ENCODE measurements around the gene AVPR1A. TPM values are rescaled to one million over a fixed set of nuclear protein-coding genes. Genes with fewer than 3 reads are reported as not detected.
"Not testable (repeated sequence)": the region's sequence is repeated elsewhere in the genome, so short reads cannot be mapped to it uniquely, and the experiment has no call there.

The AVPR1A gene
- 0.08 TPM for polyA plus RNA-seq (2013, experiment 1 of 2)
- 0.20 TPM for polyA plus RNA-seq (2013, experiment 2 of 2)

GRCh38 chr12:63150713-63151622, at the start of gene AVPR1A:
Gene AVPR1A (minus strand): TSS chr12:63151201. CDS start chr12:63150836, 365 bp downstream.
- Histone ChIP-seq H3K27me3 (ENCODE audit: insufficient read depth, low read length, poor library complexity) (peaks cover 17% of the 10 kb centered on the region), H3K36me3 (ENCODE audit: control insufficient read depth, insufficient read depth, low read length) (no peaks in the 10 kb centered on the region)

GRCh38 chr12:63196168-63196567, 45.2 kb upstream of the AVPR1A start:
- Histone ChIP-seq H3K79me1 (ENCODE audit: low read length) (no peaks in the 10 kb centered on the region), H3K27me3 (ENCODE audit: insufficient read depth, low read length, poor library complexity) (no peaks in the 10 kb centered on the region), H3K9ac (ENCODE audit: low read length) (no peak overlapping the region), H2BK5ac (ENCODE audit: low read length) (no peak overlapping the region), H3K4ac (ENCODE audit: low read depth, low read length) (no peak overlapping the region), H3K23ac (ENCODE audit: low read length) (no peak overlapping the region), H3K79me2 (ENCODE audit: control insufficient read depth, insufficient read depth, low read length) (no peaks in the 10 kb centered on the region), H4K5ac (ENCODE audit: low read length) (no peak overlapping the region), H2BK15ac (replicated peaks; ENCODE audit: low read depth) (no peak overlapping the region), H3K4me2 (ENCODE audit: low read length) (no peak overlapping the region), H3K27ac (ENCODE audit: low read depth, low read length) (no peak overlapping the region), H3K56ac (ENCODE audit: low read length) (no peak overlapping the region), H2AK5ac (ENCODE audit: low read length) (no peak overlapping the region), H3K18ac (ENCODE audit: low read length) (no peak overlapping the region), H3K4me3 (ENCODE audit: low read length) (no peak overlapping the region), H4K8ac (ENCODE audit: low read depth, low read length) (no peak overlapping the region), H3K36me3 (ENCODE audit: control insufficient read depth, insufficient read depth, low read length) (no peaks in the 10 kb centered on the region), H2BK120ac (ENCODE audit: low read depth, low read length) (no peak overlapping the region), H3K4me1 (ENCODE audit: control insufficient read depth, low read depth, low read length) (no peaks in the 10 kb centered on the region)
- DNase-seq = no peak
- no CpG with 5 or more reads among the region's 7 CpGs for WGBS (ENCODE audit: extremely low coverage, insufficient coverage, low lambda C conversion rate)

More at GRCh38 chr12:63150713-63151622, at the start of gene AVPR1A:
- Histone ChIP-seq H3K4me3 (ENCODE audit: low read length) (peak within 1 kb of the TSS; percentile 23), H3K18ac (ENCODE audit: low read length) (no peak within 1 kb of the TSS), H3K27ac (ENCODE audit: low read depth, low read length) (no peak within 1 kb of the TSS), H4K8ac (ENCODE audit: low read depth, low read length) (no peak within 1 kb of the TSS), H3K4me1 (ENCODE audit: control insufficient read depth, low read depth, low read length) (peaks cover 2% of the 10 kb centered on the region), H2BK120ac (ENCODE audit: low read depth, low read length) (no peak within 1 kb of the TSS), H2BK5ac (ENCODE audit: low read length) (no peak within 1 kb of the TSS), H2BK15ac (replicated peaks; ENCODE audit: low read depth) (no peak within 1 kb of the TSS), H3K23ac (ENCODE audit: low read length) (no peak within 1 kb of the TSS), H3K56ac (ENCODE audit: low read length) (peak within 1 kb of the TSS; percentile 72), H4K5ac (ENCODE audit: low read length) (no peak within 1 kb of the TSS), H3K4me2 (ENCODE audit: low read length) (peak within 1 kb of the TSS; percentile 84), H2AK5ac (ENCODE audit: low read length) (no peak within 1 kb of the TSS), H3K4ac (ENCODE audit: low read depth, low read length) (no peak within 1 kb of the TSS), H3K79me2 (ENCODE audit: control insufficient read depth, insufficient read depth, low read length) (no peaks in the 10 kb centered on the region), H3K79me1 (ENCODE audit: low read length) (no peaks in the 10 kb centered on the region), H3K9ac (ENCODE audit: low read length) (peak within 1 kb of the TSS; percentile 30)
- WGBS (ENCODE audit: extremely low coverage, insufficient coverage, low lambda C conversion rate) = no CpG with 5 or more reads among the region's 64 CpGs
- DNase-seq = peak; percentile 79

GRCh38 chr12:63179224-63179623, 28.2 kb upstream of the AVPR1A start:
- Histone ChIP-seq H3K79me2 (ENCODE audit: control insufficient read depth, insufficient read depth, low read length) (no peaks in the 10 kb centered on the region), H3K23ac (ENCODE audit: low read length) (no peak overlapping the region), H3K4me1 (ENCODE audit: control insufficient read depth, low read depth, low read length) (no peaks in the 10 kb centered on the region), H3K18ac (ENCODE audit: low read length) (no peak overlapping the region), H2BK15ac (replicated peaks; ENCODE audit: low read depth) (no peak overlapping the region), H3K27ac (ENCODE audit: low read depth, low read length) (no peak overlapping the region), H2BK120ac (ENCODE audit: low read depth, low read length) (no peak overlapping the region), H2BK5ac (ENCODE audit: low read length) (no peak overlapping the region), H3K36me3 (ENCODE audit: control insufficient read depth, insufficient read depth, low read length) (no peaks in the 10 kb centered on the region), H3K79me1 (ENCODE audit: low read length) (no peaks in the 10 kb centered on the region), H3K4ac (ENCODE audit: low read depth, low read length) (no peak overlapping the region), H4K8ac (ENCODE audit: low read depth, low read length) (no peak overlapping the region), H3K56ac (ENCODE audit: low read length) (no peak overlapping the region), H3K9ac (ENCODE audit: low read length) (no peak overlapping the region), H3K27me3 (ENCODE audit: insufficient read depth, low read length, poor library complexity) (no peaks in the 10 kb centered on the region), H2AK5ac (ENCODE audit: low read length) (no peak overlapping the region), H3K4me3 (ENCODE audit: low read length) (no peak overlapping the region), H4K5ac (ENCODE audit: low read length) (no peak overlapping the region), H3K4me2 (ENCODE audit: low read length) (no peak overlapping the region)
- no CpG with 5 or more reads among the region's 2 CpGs for WGBS (ENCODE audit: extremely low coverage, insufficient coverage, low lambda C conversion rate)
- no peak for DNase-seq

- H4K5ac ChIP-seq (ENCODE audit: low read length) = no peak overlapping the region
- no peak overlapping the region for H3K23ac ChIP-seq (ENCODE audit: low read length)
- no peak overlapping the region for H4K8ac ChIP-seq (ENCODE audit: low read depth, low read length)
- H3K4me2 ChIP-seq (ENCODE audit: low read length) = no peak overlapping the region
- no peak overlapping the region for H2AK5ac ChIP-seq (ENCODE audit: low read length)
- H2BK5ac ChIP-seq (ENCODE audit: low read length) = no peak overlapping the region
- H3K18ac ChIP-seq (ENCODE audit: low read length) = no peak overlapping the region
- H2BK15ac ChIP-seq (replicated peaks; ENCODE audit: low read depth) = no peak overlapping the region
- DNase-seq = no peak
- no peak overlapping the region for H2BK120ac ChIP-seq (ENCODE audit: low read depth, low read length)
- no peaks in the 10 kb centered on the region for H3K36me3 ChIP-seq (ENCODE audit: control insufficient read depth, insufficient read depth, low read length)
- H3K27me3 ChIP-seq (ENCODE audit: insufficient read depth, low read length, poor library complexity) = no peaks in the 10 kb centered on the region
- H3K4ac ChIP-seq (ENCODE audit: low read depth, low read length) = no peak overlapping the region
- no peak overlapping the region for H3K4me3 ChIP-seq (ENCODE audit: low read length)
- H3K56ac ChIP-seq (ENCODE audit: low read length) = no peak overlapping the region
- no peak overlapping the region for H3K9ac ChIP-seq (ENCODE audit: low read length)
- H3K4me1 ChIP-seq (ENCODE audit: control insufficient read depth, low read depth, low read length) = no peaks in the 10 kb centered on the region
- H3K79me2 ChIP-seq (ENCODE audit: control insufficient read depth, insufficient read depth, low read length) = no peaks in the 10 kb centered on the region
- H3K79me1 ChIP-seq (ENCODE audit: low read length) = no peaks in the 10 kb centered on the region
- H3K27ac ChIP-seq (ENCODE audit: low read depth, low read length) = no peak overlapping the region
Measured at GRCh38 chr12:63170321-63170720, 19.3 kb upstream of the AVPR1A start.

GRCh38 chr12:63167741-63168140, 16.7 kb upstream of the AVPR1A start:
- DNase-seq; H3K79me2 ChIP-seq (ENCODE audit: control insufficient read depth, insufficient read depth, low read length); H3K27ac ChIP-seq (ENCODE audit: low read depth, low read length); H4K8ac ChIP-seq (ENCODE audit: low read depth, low read length); H3K4ac ChIP-seq (ENCODE audit: low read depth, low read length); H3K4me3 ChIP-seq (ENCODE audit: low read length); H3K56ac ChIP-seq (ENCODE audit: low read length); H3K36me3 ChIP-seq (ENCODE audit: control insufficient read depth, insufficient read depth, low read length); H3K4me1 ChIP-seq (ENCODE audit: control insufficient read depth, low read depth, low read length); H2AK5ac ChIP-seq (ENCODE audit: low read length); H4K5ac ChIP-seq (ENCODE audit: low read length); H2BK15ac ChIP-seq (replicated peaks; ENCODE audit: low read depth); H3K18ac ChIP-seq (ENCODE audit: low read length); H3K23ac ChIP-seq (ENCODE audit: low read length); H3K9ac ChIP-seq (ENCODE audit: low read length); H3K4me2 ChIP-seq (ENCODE audit: low read length); H3K79me1 ChIP-seq (ENCODE audit: low read length); H2BK120ac ChIP-seq (ENCODE audit: low read depth, low read length); H2BK5ac ChIP-seq (ENCODE audit: low read length); H3K27me3 ChIP-seq (ENCODE audit: insufficient read depth, low read length, poor library complexity): not testable (repeated sequence)
- no CpG with 5 or more reads among the region's 6 CpGs for WGBS (ENCODE audit: extremely low coverage, insufficient coverage, low lambda C conversion rate)
